Measurements from ENCODE around the gene TAP1. TPM values are rescaled to one million over a fixed set of nuclear protein-coding genes. Genes with fewer than 3 reads are reported as not detected.

Gene TAP1
- polyA plus RNA-seq, 2 donors = 29.3 to 34.2 TPM

DNA sequence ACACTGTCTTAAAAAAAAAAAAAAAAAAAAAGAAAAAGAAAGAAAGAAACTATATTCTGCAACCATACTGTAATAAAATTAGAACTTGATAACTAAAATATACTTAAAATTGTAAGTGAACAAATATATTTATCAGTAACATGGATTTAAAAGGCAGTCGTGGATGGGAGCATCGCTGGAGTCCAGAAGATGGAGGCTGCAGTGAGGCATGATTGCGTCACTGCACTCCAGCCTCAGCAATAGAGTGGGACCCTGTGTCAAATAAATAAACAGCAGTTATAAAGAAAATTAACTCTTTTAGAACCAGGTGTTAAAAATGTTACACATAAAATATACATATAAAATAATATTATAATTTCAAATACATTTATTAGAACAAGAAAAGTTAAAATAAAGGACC, 9.2 kb upstream of the TAP1 start:
- H3K9me3 ChIP-seq (ENCODE audit: control insufficient read depth in 2 of 2, insufficient read depth in 1 of 2, low read depth in 1 of 2, low read length in 1 of 2) = no peaks in the 10 kb centered on the region
- H3K27ac ChIP-seq (ENCODE audit: low read depth in 2 of 2, low read length in 1 of 2) = no peak overlapping the region
- H3K27me3 ChIP-seq (ENCODE audit: control insufficient read depth in 1 of 2, insufficient read depth in 2 of 2, low read length in 2 of 2) = no peaks in the 10 kb centered on the region
- no peak overlapping the region for H3K4me3 ChIP-seq (ENCODE audit: low read depth in 1 of 2, low read length in 2 of 2)
- peaks cover 0 to 3% of the 10 kb centered on the region in 2 donors for H3K36me3 ChIP-seq (ENCODE audit: control insufficient read depth in 2 of 2, insufficient read depth in 2 of 2, low read length in 1 of 2)
- no peaks in the 10 kb centered on the region for H3K4me1 ChIP-seq (ENCODE audit: control insufficient read depth in 2 of 2, insufficient read depth in 2 of 2, low read length in 1 of 2)
- 76 to 85% methylated on average over 3 of the region's 3 CpGs for WGBS, 2 donors

DNA sequence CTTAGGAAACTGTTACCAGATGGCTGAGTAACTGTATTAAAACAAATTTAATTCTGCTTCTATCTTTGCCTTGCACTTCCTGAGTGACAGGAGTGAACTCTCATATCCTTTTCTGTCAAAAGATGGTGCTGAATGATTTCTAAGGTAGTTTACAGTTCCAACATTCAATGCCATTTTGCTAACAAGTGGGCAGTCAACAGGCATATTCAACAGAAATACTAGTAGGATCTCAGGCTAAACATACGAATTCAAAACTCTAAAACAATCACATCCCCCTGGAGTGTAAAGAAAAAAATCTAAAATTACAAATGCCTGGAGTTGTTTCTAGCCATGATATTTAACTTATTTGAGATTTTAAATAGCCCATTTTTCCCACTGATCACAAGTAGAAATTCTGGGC, 7.2 kb upstream of the TAP1 start:
- WGBS, 2 donors = 69 to 80% methylated on average over 1 of the region's 1 CpG

DNA sequence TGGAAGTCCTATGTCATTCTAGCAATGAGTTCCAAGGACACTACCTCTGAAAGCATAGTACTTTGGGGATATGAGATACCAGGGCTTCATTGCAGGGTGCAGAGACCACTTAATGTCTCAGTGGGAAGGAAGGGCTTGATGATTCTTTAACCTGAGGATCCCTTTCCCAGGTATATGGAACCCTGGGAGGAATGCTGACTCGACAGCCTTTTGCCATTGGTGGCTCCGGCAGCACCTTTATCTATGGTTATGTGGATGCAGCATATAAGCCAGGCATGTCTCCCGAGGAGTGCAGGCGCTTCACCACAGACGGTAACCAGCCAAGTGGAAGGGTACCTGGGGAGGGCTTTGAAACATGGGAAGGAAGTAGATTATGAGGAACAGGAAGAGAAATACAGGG, 4.7 kb upstream of the TAP1 start:
- 87 to 90% methylated on average over 5 of the region's 5 CpGs for WGBS, 2 donors
- H3K4me1 ChIP-seq (ENCODE audit: control insufficient read depth in 2 of 2, insufficient read depth in 2 of 2, low read length in 1 of 2) = no peaks in the 10 kb centered on the region
- no peaks in the 10 kb centered on the region for H3K9me3 ChIP-seq (ENCODE audit: control insufficient read depth in 2 of 2, insufficient read depth in 1 of 2, low read depth in 1 of 2, low read length in 1 of 2)
- no peaks in the 10 kb centered on the region for H3K27me3 ChIP-seq (ENCODE audit: control insufficient read depth in 1 of 2, insufficient read depth in 2 of 2, low read length in 2 of 2)
- no peak overlapping the region for H3K27ac ChIP-seq (ENCODE audit: low read depth in 2 of 2, low read length in 1 of 2)
- no peak overlapping the region for H3K4me3 ChIP-seq (ENCODE audit: low read depth in 1 of 2, low read length in 2 of 2)
- peaks cover 0 to 3% of the 10 kb centered on the region in 2 donors for H3K36me3 ChIP-seq (ENCODE audit: control insufficient read depth in 2 of 2, insufficient read depth in 2 of 2, low read length in 1 of 2)

More for the DNA sequence above, 7.2 kb upstream of the TAP1 start:
- no peaks in the 10 kb centered on the region for H3K27me3 ChIP-seq (ENCODE audit: control insufficient read depth in 1 of 2, insufficient read depth in 2 of 2, low read length in 2 of 2)
- H3K4me1 ChIP-seq (ENCODE audit: control insufficient read depth in 2 of 2, insufficient read depth in 2 of 2, low read length in 1 of 2) = no peaks in the 10 kb centered on the region
- no peak overlapping the region for H3K27ac ChIP-seq (ENCODE audit: low read depth in 2 of 2, low read length in 1 of 2)
- H3K4me3 ChIP-seq (ENCODE audit: low read depth in 1 of 2, low read length in 2 of 2) = no peak overlapping the region
- peaks cover 0 to 3% of the 10 kb centered on the region in 2 donors for H3K36me3 ChIP-seq (ENCODE audit: control insufficient read depth in 2 of 2, insufficient read depth in 2 of 2, low read length in 1 of 2)
- no peaks in the 10 kb centered on the region for H3K9me3 ChIP-seq (ENCODE audit: control insufficient read depth in 2 of 2, insufficient read depth in 1 of 2, low read depth in 1 of 2, low read length in 1 of 2)

DNA sequence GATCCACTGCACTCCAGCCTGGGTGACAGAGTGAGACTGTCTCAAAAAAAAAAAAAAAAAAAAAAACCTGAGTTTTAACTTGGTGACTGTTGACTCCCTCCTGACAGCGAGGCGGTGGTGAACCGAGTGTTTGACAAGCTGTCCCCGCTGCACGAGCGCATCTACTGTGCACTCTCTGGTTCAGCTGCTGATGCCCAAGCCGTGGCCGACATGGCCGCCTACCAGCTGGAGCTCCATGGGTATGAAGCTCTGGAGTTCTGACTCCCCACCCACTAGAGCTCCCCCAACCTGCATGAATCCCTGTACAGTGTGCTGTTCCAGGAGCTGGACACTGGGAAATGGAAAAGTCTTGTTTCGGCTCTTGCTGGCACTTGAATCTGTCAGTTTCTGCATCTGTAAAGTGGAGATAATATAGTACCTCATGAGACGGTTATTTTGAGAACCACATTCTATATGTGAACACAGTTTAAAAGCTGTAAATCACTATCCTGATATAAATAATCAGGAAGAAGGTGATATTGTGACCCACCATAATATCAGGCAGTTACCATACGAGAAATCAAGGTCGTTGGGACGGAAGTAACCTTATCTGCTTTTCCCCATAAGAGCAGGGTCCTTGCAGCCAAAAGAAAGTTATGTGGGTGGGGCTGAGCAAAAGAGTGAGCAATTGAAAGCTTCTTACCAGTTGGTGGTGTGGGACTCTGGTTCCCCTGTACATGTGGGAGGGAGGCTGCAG, 3.8 kb upstream of the TAP1 start:
- no peak overlapping the region for H3K4me3 ChIP-seq (ENCODE audit: low read depth in 1 of 2, low read length in 2 of 2)
- WGBS, 2 donors = 80 to 86% methylated on average over 14 of the region's 14 CpGs
- H3K27me3 ChIP-seq (ENCODE audit: control insufficient read depth in 1 of 2, insufficient read depth in 2 of 2, low read length in 2 of 2) = no peaks in the 10 kb centered on the region
- no peaks in the 10 kb centered on the region for H3K9me3 ChIP-seq (ENCODE audit: control insufficient read depth in 2 of 2, insufficient read depth in 1 of 2, low read depth in 1 of 2, low read length in 1 of 2)
- H3K4me1 ChIP-seq (ENCODE audit: control insufficient read depth in 2 of 2, insufficient read depth in 2 of 2, low read length in 1 of 2) = peaks cover 0 to 1% of the 10 kb centered on the region in 2 donors
- H3K36me3 ChIP-seq (ENCODE audit: control insufficient read depth in 2 of 2, insufficient read depth in 2 of 2, low read length in 1 of 2) = peaks cover 0 to 3% of the 10 kb centered on the region in 2 donors
- H3K27ac ChIP-seq (ENCODE audit: low read depth in 2 of 2, low read length in 1 of 2) = no peak overlapping the region

DNA sequence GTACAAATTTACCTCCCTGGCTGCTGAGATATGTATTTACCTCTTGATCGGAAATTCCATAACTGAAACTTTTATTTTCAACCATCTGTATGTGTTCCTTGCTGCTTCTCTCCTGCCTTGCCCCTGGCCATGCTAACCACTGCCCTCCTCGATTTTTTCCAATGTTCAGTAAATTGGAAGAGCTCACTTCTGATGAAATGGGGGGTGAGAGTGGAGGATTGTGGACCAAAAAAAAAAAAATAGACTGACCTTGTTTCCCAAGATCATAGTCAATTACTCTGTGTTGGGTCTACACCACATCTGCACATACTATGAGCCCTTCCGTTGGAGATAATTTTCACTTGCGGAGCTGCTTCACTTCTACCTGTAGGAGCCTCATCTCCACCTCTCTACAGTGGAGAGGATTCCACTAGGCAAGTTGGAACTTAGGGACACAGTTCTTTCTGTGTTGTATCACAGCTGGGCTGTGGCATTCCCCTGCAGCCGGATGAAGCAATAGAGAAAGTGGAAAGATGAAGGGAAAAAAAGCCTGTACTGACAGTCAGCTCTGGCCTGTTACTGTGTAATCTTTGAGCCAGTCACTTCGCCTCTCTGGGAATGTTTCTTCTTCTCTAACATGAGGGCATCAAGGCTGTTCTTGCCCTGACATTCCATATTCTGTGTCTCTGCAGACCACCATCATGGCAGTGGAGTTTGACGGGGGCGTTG, 2.1 kb upstream of the TAP1 start:
- WGBS, 2 donors = 73 to 74% methylated on average over 8 of the region's 8 CpGs
- no peak overlapping the region for H3K4me3 ChIP-seq (ENCODE audit: low read depth in 1 of 2, low read length in 2 of 2)
- H3K36me3 ChIP-seq (ENCODE audit: control insufficient read depth in 2 of 2, insufficient read depth in 2 of 2, low read length in 1 of 2) = peaks cover 0 to 7% of the 10 kb centered on the region in 2 donors
- H3K27ac ChIP-seq (ENCODE audit: low read depth in 2 of 2, low read length in 1 of 2) = peak overlapping the region in 1 of 2 donors; percentile 9
- no peaks in the 10 kb centered on the region for H3K9me3 ChIP-seq (ENCODE audit: control insufficient read depth in 2 of 2, insufficient read depth in 1 of 2, low read depth in 1 of 2, low read length in 1 of 2)
- H3K4me1 ChIP-seq (ENCODE audit: control insufficient read depth in 2 of 2, insufficient read depth in 2 of 2, low read length in 1 of 2) = peaks cover 0 to 6% of the 10 kb centered on the region in 2 donors
- H3K27me3 ChIP-seq (ENCODE audit: control insufficient read depth in 1 of 2, insufficient read depth in 2 of 2, low read length in 2 of 2) = no peaks in the 10 kb centered on the region

DNA sequence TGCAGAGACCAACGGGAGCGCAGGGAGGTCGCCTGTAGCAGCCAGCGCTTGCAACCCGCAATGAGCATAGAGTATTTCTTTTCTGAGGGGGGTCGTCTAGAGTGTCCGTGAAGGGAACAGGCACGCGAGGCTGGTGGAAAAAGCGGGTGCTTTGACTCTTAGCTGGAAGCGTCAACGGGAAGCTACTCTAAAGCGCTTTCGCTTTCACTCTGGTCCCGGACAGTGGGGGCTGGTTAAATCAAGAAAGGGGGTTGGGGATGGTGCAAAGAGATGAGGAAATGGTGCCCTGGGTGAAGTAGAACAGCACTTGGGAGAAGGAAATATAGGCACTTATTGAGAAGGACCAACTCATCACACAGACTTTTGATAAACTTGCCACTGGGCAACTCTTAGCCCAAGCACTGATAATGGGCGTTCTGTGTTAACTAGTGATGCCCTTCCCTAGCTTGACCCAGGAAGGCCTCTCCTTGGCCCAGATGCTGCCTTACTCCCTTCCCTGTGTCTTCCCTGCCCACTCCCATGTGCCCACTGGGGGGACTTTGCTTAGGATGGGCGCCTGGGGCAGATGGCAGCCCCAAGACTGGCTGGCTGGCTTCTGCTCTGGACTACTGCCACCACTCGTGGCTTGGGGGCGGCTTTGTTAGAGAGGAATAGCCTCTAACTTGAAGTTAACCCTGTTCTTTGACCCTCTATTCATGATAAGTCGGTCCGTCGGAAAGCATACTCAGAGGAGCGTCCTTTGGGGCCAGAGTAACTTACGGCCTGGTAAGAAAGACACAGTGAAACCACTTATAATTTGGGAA, 1.1 kb upstream of the TAP1 start:
- Histone ChIP-seq H3K27ac (ENCODE audit: low read depth in 2 of 2, low read length in 1 of 2) (peak overlapping the region; percentile 99 to 100), H3K4me3 (ENCODE audit: low read depth in 1 of 2, low read length in 2 of 2) (peak overlapping the region; percentile 62 to 88), H3K36me3 (ENCODE audit: control insufficient read depth in 2 of 2, insufficient read depth in 2 of 2, low read length in 1 of 2) (peaks cover 7 to 15% of the 10 kb centered on the region in 2 donors), H3K27me3 (ENCODE audit: control insufficient read depth in 1 of 2, insufficient read depth in 2 of 2, low read length in 2 of 2) (no peaks in the 10 kb centered on the region), H3K9me3 (ENCODE audit: control insufficient read depth in 2 of 2, insufficient read depth in 1 of 2, low read depth in 1 of 2, low read length in 1 of 2) (no peaks in the 10 kb centered on the region), H3K4me1 (ENCODE audit: control insufficient read depth in 2 of 2, insufficient read depth in 2 of 2, low read length in 1 of 2) (peaks cover 0 to 6% of the 10 kb centered on the region in 2 donors)
- 10 to 12% methylated on average over 24 of the region's 24 CpGs for WGBS, 2 donors

DNA sequence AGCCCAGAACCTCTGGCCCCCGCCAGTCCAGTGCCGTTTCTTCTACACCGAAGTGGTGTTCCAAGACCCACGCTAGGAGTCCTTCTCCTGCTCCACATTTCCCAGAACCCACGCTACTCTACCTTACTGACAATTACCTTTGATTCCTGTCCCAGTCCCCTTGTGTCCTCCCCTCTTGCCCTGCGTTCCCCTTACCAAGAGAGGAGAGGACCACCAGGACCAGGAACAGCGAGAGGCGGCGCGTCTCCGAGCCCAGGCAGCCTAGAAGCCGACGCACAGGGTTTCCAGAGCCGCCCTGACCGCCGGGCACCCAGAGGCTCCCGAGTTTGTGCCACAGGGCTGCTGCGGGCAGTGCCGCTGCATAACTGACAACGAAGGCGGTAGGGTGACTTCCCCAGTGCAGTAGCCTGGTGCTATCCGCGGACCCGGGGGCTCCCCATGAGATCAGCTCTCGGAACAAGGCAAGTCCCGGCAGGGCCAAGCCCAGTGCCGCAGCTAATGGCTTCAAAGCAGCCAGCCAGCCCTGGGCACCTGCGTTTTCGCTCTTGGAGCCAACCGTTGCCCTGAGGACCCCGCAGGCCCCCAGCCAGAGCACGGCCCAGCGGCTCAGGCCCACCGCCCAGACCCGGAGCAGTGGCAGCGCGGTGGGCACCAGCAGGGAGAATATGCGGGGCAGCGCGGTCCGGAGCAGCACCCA, 512 bp downstream of the TAP1 start:
- Histone ChIP-seq H3K4me3 (ENCODE audit: low read depth in 1 of 2, low read length in 2 of 2) (peak overlapping the region; percentile 62 to 88), H3K27me3 (ENCODE audit: control insufficient read depth in 1 of 2, insufficient read depth in 2 of 2, low read length in 2 of 2) (no peaks in the 10 kb centered on the region), H3K27ac (ENCODE audit: low read depth in 2 of 2, low read length in 1 of 2) (peak overlapping the region; percentile 99 to 100), H3K4me1 (ENCODE audit: control insufficient read depth in 2 of 2, insufficient read depth in 2 of 2, low read length in 1 of 2) (peaks cover 0 to 6% of the 10 kb centered on the region in 2 donors), H3K36me3 (ENCODE audit: control insufficient read depth in 2 of 2, insufficient read depth in 2 of 2, low read length in 1 of 2) (peaks cover 7 to 15% of the 10 kb centered on the region in 2 donors), H3K9me3 (ENCODE audit: control insufficient read depth in 2 of 2, insufficient read depth in 1 of 2, low read depth in 1 of 2, low read length in 1 of 2) (no peaks in the 10 kb centered on the region)
- WGBS, 2 donors = 0 to 1% methylated on average over 38 to 41 of the region's 41 CpGs

DNA sequence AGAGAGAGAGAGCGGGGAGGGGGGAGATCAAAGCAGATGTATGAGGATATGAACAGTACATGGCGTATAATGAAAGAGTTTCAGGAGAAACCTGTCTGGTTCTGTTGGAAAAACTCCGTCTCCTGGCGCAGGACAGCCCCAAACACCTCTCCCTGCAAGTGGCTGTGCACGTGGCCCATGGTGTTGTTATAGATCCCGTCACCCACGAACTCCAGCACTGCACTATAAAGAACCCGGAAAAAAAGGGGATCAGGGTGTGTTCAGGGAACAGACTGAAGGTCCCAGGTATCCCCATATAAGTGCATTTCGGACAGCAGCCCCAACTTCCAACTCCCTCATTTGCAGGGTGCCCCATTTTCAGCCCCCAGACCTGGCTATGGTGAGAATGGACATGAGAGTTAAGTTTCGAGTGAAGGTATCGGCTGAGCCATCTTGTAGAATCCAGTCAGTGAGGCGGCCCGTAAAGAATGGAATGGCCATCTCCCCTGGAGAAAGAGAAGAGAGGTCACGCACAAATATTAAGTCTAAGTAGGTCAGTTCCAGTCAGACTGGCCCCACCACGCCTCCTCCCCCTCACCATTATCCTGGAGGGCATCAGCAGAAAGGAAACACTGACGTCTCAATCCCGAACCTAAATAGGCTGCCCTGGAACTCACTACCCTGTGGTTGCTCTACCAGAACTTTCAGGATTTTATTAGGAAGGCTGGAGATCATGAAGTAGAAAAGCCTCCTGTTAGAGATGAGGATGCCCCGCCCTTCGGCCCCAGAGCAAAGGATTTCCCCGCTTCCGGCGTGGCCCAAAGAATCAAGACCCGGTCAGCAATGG, 1.3 kb downstream of the TAP1 start:
- peak overlapping the region; percentile 99 to 100 for H3K27ac ChIP-seq (ENCODE audit: low read depth in 2 of 2, low read length in 1 of 2)
- peaks cover 8 to 21% of the 10 kb centered on the region in 2 donors for H3K36me3 ChIP-seq (ENCODE audit: control insufficient read depth in 2 of 2, insufficient read depth in 2 of 2, low read length in 1 of 2)
- H3K27me3 ChIP-seq (ENCODE audit: control insufficient read depth in 1 of 2, insufficient read depth in 2 of 2, low read length in 2 of 2) = no peaks in the 10 kb centered on the region
- peaks cover 0 to 6% of the 10 kb centered on the region in 2 donors for H3K4me1 ChIP-seq (ENCODE audit: control insufficient read depth in 2 of 2, insufficient read depth in 2 of 2, low read length in 1 of 2)
- no peaks in the 10 kb centered on the region for H3K9me3 ChIP-seq (ENCODE audit: control insufficient read depth in 2 of 2, insufficient read depth in 1 of 2, low read depth in 1 of 2, low read length in 1 of 2)
- 35 to 38% methylated on average over 23 of the region's 23 CpGs for WGBS, 2 donors
- H3K4me3 ChIP-seq (ENCODE audit: low read depth in 1 of 2, low read length in 2 of 2) = peak overlapping the region; percentile 62 to 88

Data from esophagus (tissue), 2 donors.